A549 (cell line): ENCODE measurements around the gene TTLL3. TPM values are rescaled to one million over a fixed set of nuclear protein-coding genes. Genes with fewer than 3 reads are reported as not detected.

ENCODE experiments used
- TFCP2L1 ChIP-seq: fragments of 250-450 bp; sonication (Bioruptor Pico); IDR thresholded peaks from 2 replicates; pipeline ENCODE4 v1.5.0; 2021; ENCODE audit warnings: mild to moderate bottlenecking
- ZSCAN20 ChIP-seq: fragments of 250-450 bp; sonication (Bioruptor Pico); IDR thresholded peaks from 2 replicates; pipeline ENCODE4 v1.8.0; 2022; ENCODE audit warnings: mild to moderate bottlenecking, moderate library complexity
- polyA plus RNA-seq, 4 experiments: library from polyadenylated mRNA; depleted of rRNA in 3 of 4; stranded (reverse); fragments of >200 nt; fragmentation: RNase III in 1 of 4; extraction: RNeasy Plus Mini Kit Qiagen cat#74134 plus additional on column Dnase treatment in 1 of 4; gene quantifications; 2 replicates in 3 of 4; 3 replicates in 1 of 4; pipeline ENCODE4 v1.2.3, GENCODE V29; 2011 to 2017

Gene TTLL3
- polyA plus RNA-seq, 2 of the 4 experiments (the other 2 are of a cell fraction), result 10.3 to 13.0 TPM

- TF ChIP-seq TFCP2L1 (no peak), ZSCAN20 (CRISPR knock-in tag) (0 out of 2 replicates have a peak, but pooled peaks have one; percentile 34)
These were observed 74.6 kb downstream of the TTLL3 start (continued) for GRCh38 chr3:9884555-9885165.

Other genes starting within 250 kb of the TTLL3 start
- gene MTMR14, start 160.8 kb upstream of the TTLL3 start, polyA plus RNA-seq (2011; rRNA removed), result 28.8 and 33.4 TPM in 2 replicates
- gene MTMR14, start 160.8 kb upstream of the TTLL3 start, polyA plus RNA-seq (2017; fragmentation: RNase III; extraction: RNeasy Plus Mini Kit Qiagen cat#74134 plus additional on column Dnase treatment), result 16.6 to 17.8 TPM (median 17.7 TPM) in 3 replicates
- gene CPNE9, start 106.4 kb upstream of the TTLL3 start, polyA plus RNA-seq (2011; rRNA removed), result 0.03 and 0.07 TPM in 2 replicates
- gene CPNE9, start 106.4 kb upstream of the TTLL3 start, polyA plus RNA-seq (2017; fragmentation: RNase III; extraction: RNeasy Plus Mini Kit Qiagen cat#74134 plus additional on column Dnase treatment), result 0.05 to 0.07 TPM in 2 of 3 replicates, not detected in the other
- gene BRPF1, start 78.5 kb upstream of the TTLL3 start, polyA plus RNA-seq (2011; rRNA removed), result 8.6 and 10.1 TPM in 2 replicates
- gene BRPF1, start 78.5 kb upstream of the TTLL3 start, polyA plus RNA-seq (2017; fragmentation: RNase III; extraction: RNeasy Plus Mini Kit Qiagen cat#74134 plus additional on column Dnase treatment), result 11.9 to 12.4 TPM (median 12.1 TPM) in 3 replicates
- 21.2 and 21.6 TPM in 2 replicates for gene OGG1, start 60.3 kb upstream of the TTLL3 start, polyA plus RNA-seq (2011; rRNA removed)
- 17.2 to 20.0 TPM (median 18.1 TPM) in 3 replicates for gene OGG1, start 60.3 kb upstream of the TTLL3 start, polyA plus RNA-seq (2017; fragmentation: RNase III; extraction: RNeasy Plus Mini Kit Qiagen cat#74134 plus additional on column Dnase treatment)
- 13.5 and 16.0 TPM in 2 replicates for gene CAMK1, start 40.3 kb upstream of the TTLL3 start, polyA plus RNA-seq (2011; rRNA removed)
- gene CAMK1, start 40.3 kb upstream of the TTLL3 start, polyA plus RNA-seq (2017; fragmentation: RNase III; extraction: RNeasy Plus Mini Kit Qiagen cat#74134 plus additional on column Dnase treatment), result 15.6 to 16.1 TPM (median 15.9 TPM) in 3 replicates
- 42.6 and 49.2 TPM in 2 replicates for gene TADA3, start 17.8 kb upstream of the TTLL3 start, polyA plus RNA-seq (2011; rRNA removed)
- gene TADA3, start 17.8 kb upstream of the TTLL3 start, polyA plus RNA-seq (2017; fragmentation: RNase III; extraction: RNeasy Plus Mini Kit Qiagen cat#74134 plus additional on column Dnase treatment), result 44.3 to 53.6 TPM (median 50.3 TPM) in 3 replicates
- gene ARPC4, start 17.2 kb upstream of the TTLL3 start, polyA plus RNA-seq (2011; rRNA removed), result 126 and 140 TPM in 2 replicates
- gene ARPC4, start 17.2 kb upstream of the TTLL3 start, polyA plus RNA-seq (2017; fragmentation: RNase III; extraction: RNeasy Plus Mini Kit Qiagen cat#74134 plus additional on column Dnase treatment), result 292 to 310 TPM (median 298 TPM) in 3 replicates
- gene RPUSD3, start 33.7 kb downstream of the TTLL3 start, polyA plus RNA-seq (2011; rRNA removed), result 38.9 and 47.1 TPM in 2 replicates
- gene RPUSD3, start 33.7 kb downstream of the TTLL3 start, polyA plus RNA-seq (2017; fragmentation: RNase III; extraction: RNeasy Plus Mini Kit Qiagen cat#74134 plus additional on column Dnase treatment), result 42.2 to 45.0 TPM (median 44.5 TPM) in 3 replicates
- gene CIDEC, start 70.0 kb downstream of the TTLL3 start, polyA plus RNA-seq (2011; rRNA removed), result 6.3 and 10.4 TPM in 2 replicates
- 2.0 to 3.3 TPM (median 2.8 TPM) in 3 replicates for gene CIDEC, start 70.0 kb downstream of the TTLL3 start, polyA plus RNA-seq (2017; fragmentation: RNase III; extraction: RNeasy Plus Mini Kit Qiagen cat#74134 plus additional on column Dnase treatment)
- 63.2 and 79.3 TPM in 2 replicates for gene JAGN1, start 80.3 kb downstream of the TTLL3 start, polyA plus RNA-seq (2011; rRNA removed)
- 48.6 to 53.7 TPM (median 49.6 TPM) in 3 replicates for gene JAGN1, start 80.3 kb downstream of the TTLL3 start, polyA plus RNA-seq (2017; fragmentation: RNase III; extraction: RNeasy Plus Mini Kit Qiagen cat#74134 plus additional on column Dnase treatment)
- gene IL17RE, start 92.6 kb downstream of the TTLL3 start, polyA plus RNA-seq (2011; rRNA removed), result 0.53 and 0.60 TPM in 2 replicates
- 0.44 to 0.67 TPM (median 0.47 TPM) in 3 replicates for gene IL17RE, start 92.6 kb downstream of the TTLL3 start, polyA plus RNA-seq (2017; fragmentation: RNase III; extraction: RNeasy Plus Mini Kit Qiagen cat#74134 plus additional on column Dnase treatment)
- gene IL17RC, start 106.8 kb downstream of the TTLL3 start, polyA plus RNA-seq (2011; rRNA removed), result 7.7 and 12.2 TPM in 2 replicates
- 9.1 to 9.8 TPM (median 9.4 TPM) in 3 replicates for gene IL17RC, start 106.8 kb downstream of the TTLL3 start, polyA plus RNA-seq (2017; fragmentation: RNase III; extraction: RNeasy Plus Mini Kit Qiagen cat#74134 plus additional on column Dnase treatment)
- 13.1 and 13.9 TPM in 2 replicates for gene CRELD1, start 123.6 kb downstream of the TTLL3 start, polyA plus RNA-seq (2011; rRNA removed)
- 9.8 to 13.6 TPM (median 11.1 TPM) in 3 replicates for gene CRELD1, start 123.6 kb downstream of the TTLL3 start, polyA plus RNA-seq (2017; fragmentation: RNase III; extraction: RNeasy Plus Mini Kit Qiagen cat#74134 plus additional on column Dnase treatment)
- 0.50 and 0.53 TPM in 2 replicates for gene PRRT3, start 142.1 kb downstream of the TTLL3 start, polyA plus RNA-seq (2011; rRNA removed)
- gene PRRT3, start 142.1 kb downstream of the TTLL3 start, polyA plus RNA-seq (2017; fragmentation: RNase III; extraction: RNeasy Plus Mini Kit Qiagen cat#74134 plus additional on column Dnase treatment), result 1.1 to 1.3 TPM (median 1.1 TPM) in 3 replicates
- 133 and 170 TPM in 2 replicates for gene EMC3, start 176.6 kb downstream of the TTLL3 start, polyA plus RNA-seq (2011; rRNA removed)
- gene EMC3, start 176.6 kb downstream of the TTLL3 start, polyA plus RNA-seq (2017; fragmentation: RNase III; extraction: RNeasy Plus Mini Kit Qiagen cat#74134 plus additional on column Dnase treatment), result 63.5 to 72.9 TPM (median 65.0 TPM) in 3 replicates
- 37.7 and 44.3 TPM in 2 replicates for gene FANCD2, start 216.2 kb downstream of the TTLL3 start, polyA plus RNA-seq (2011; rRNA removed)
- gene FANCD2, start 216.2 kb downstream of the TTLL3 start, polyA plus RNA-seq (2017; fragmentation: RNase III; extraction: RNeasy Plus Mini Kit Qiagen cat#74134 plus additional on column Dnase treatment), result 25.1 to 27.9 TPM (median 26.9 TPM) in 3 replicates